T-helper 2 cell (primary cell): ENCODE data around the gene CCDC85B.

Experiments
- DNase-seq, 5 experiments: peaks; one replicate each; pipeline versions ENCODE4 v3.0.0 to v3.0.0-alpha.2; 2012 to 2022

The CCDC85B gene

DNA sequence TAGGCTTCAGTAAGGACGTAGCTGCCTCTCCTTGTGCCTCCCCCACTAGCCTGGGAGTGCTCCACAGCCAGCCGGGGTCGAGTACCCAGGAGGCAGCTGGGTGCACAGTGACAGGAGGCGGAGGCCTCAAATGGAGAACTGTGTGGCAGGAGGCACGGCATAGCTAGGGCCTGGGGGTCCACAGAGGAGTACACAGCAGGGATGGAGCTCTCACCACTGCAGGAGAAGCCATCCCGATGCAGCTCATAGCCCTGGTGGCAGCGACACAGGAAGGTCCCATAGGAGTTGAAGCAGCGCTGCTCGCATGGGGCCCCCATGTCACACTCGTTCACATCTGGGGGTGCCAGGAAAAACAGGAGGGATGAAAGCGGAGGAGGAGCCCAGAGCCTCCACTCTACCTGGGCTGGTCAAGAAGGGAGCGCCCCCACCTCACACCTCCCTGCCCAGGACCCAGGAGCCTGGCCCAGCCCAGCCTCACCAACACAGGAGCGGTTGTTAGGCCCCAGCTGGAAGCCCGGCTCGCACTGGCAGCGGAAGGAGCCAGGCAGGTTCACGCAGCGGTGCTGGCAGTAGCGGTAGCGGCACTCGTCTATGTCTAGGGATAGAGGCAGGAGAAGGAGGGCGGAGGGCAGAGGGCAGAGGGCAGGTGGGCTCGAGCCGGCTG lies 20.7 kb upstream of the CCDC85B start:
- DNase-seq: no peak

DNA sequence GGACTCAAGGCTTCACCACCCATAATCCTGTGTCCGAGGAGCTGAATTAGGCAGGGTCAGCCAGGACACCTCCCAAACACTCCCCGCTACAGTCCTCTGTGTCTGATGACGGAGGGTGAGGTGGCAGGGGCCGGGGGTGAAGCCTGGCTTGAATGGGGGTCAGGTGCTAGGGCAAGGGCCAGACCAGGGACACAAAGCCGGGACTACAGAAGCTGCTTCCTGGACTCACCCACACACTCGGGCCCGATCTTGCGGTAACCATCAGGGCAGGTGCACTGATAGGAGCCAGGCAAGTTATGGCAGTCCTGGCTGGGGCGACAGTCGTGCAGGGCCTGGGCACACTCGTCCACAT lies 20.2 kb upstream of the CCDC85B start:
- no peak for DNase-seq

DNA sequence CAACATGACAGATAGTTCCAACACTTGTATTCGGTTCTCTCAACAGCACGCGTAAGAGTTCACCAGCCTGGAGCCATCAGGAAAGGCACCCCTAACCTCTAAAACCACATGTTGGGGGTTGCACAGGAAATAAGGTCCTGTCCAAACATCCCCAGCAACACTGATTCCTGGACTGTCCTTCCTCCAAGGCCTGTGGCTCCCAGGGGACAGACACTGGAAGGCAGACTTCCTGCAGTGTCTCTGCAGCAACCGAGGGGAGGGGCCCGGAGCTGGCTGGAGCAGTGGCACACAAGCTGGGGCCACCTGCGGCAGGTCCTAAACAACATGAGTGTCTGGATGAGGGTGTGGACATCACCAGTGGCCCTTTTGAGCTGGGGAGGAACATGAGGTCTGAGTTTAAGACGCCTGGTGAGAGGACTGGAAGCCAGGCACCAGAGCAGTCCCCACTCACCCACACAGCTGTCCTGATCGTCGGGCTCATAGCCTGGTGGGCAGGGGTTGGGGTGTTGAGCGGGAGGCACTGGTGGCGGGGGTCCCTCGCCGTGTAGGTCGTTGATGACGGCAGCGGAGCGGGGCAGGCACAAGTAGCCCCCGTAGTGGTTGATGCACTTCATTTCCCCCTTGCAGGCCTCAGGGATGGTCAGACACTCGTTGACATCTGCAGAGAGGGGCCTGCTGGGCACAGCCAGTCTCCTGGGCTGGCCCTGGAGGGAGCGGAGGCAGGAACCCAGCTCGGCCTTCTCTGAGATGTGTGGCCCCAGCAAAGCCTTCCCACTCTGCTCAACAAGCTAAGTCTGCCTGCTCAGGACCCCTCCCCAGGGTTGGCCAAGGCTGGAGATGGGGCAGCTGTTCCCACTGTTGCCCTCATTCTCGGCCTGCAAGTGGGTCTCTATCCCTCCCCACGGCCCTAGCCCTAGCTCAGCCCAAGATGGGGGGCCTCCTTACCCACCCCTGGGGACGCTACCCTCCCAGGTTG lies 19.5 kb upstream of the CCDC85B start:
- no peak for DNase-seq

DNA sequence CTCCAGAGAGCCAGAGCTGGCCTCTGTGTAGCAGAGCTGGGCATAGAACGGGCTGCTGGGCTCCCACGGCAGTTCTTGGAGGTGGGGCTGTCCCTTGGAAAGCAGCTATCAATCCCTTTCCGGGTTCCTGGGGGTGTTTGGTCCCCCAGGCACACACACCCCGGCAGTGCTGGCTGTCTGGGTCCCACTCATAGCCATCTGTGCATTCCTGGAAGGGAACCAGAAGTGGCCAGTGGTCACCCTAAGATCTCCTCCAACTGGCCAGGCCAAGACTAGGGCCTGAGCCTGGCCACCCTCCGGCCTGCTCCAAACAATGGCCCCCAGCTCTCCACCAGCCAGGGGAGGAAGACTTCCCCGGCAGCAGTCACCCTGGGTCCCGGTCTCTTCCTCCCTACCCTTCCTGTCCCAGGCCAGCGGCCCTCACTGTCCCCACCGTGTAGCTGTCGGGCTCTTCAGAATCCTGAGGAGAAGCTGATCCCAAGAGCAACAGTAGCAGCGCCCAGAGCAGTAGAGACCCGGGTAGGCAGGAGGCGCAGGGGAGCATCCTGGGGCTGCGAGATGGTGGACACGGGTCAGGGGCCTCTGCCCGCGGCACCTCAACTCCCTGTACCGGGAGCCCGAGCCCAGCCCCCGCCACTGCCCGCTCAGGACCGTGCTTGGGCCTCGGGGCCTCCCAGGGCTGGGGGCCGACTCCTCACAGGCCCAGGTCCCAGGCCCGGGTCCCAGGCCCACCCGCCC lies 18.5 kb upstream of the CCDC85B start:
- DNase-seq: no peak

DNA sequence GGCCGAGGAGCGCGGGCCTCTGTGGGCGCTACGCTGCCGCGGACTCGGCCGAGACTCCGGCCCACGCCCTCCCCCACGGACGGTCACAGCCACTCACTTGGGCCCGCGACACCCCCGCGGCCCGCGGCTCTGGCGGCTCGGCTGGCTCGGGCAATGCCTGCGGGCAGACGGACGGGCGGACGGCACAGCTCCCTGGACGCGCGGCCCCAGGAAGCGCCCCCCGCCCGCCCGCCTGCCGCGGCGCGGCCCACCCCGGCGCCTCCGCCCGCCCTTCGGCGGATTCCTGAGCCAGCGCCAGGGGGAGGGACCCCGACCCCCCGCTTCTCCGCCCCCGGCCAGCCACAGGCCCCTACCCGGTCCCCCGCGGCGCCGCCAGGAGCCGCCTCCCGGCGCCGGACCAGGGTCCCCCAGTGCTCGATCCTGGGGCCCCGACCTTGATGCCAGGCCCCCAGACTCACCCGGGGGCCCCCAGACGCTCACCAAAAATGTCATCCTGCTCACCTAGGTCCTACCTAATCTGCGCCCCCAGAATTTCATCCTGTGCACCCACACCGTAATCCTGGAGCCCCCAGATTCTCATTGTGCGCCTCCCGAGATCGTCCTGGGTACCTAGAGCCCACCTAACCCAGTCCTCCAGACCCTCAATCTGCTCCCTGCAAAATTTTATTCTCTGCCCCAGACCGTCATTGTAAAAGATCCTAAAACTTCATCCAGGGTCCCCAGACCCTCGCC lies 17.7 kb upstream of the CCDC85B start, which contains the start of gene EFEMP2:
Gene EFEMP2, minus strand, starts transcription at position 215 of the 732 bp plus-strand sequence. CDS start 446 bp downstream, outside the sequence.
- no peak for DNase-seq

DNA sequence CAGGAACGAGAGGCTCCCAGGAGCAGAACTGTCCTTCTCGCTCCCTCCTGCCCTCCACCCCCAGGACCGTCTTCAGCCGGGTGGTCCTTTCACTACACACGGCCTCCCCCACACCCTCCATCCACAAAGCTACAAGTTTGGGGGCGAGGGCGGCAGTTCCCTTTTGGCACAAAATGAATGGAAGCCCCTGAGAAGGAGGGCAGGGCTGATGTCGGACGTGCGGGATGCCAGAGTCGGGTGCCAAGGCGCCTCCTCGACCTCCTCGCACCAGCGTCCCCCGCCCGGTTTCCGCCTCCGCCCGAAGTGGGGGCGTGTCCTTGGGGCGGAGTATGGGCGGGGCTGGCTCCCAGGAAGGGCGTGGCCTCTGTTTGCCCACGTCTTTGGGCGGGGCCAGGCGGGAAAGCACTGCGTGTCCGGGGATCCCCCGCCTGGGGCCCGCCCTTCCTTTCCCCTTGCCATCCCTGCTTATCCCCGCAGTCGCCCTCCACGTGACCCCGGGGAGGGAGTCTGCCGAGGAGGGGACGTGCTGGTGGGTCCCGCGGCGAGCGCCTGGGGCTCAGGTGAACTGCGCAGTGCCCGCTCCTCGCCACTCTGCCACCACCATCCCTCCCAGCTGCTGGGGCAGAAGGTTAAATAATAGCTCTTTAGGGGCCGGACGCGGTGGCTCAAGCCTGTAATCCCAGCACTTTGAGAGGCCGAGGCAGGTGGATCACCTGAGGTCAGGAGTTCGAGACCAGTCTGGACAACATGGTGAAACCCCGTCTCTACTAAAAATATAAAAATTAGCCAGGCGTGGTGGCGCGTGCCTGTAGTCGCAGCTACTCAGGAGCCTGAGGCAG lies 16.9 kb upstream of the CCDC85B start:
- peak; percentile 90 to 96 (median 93) for DNase-seq

DNA sequence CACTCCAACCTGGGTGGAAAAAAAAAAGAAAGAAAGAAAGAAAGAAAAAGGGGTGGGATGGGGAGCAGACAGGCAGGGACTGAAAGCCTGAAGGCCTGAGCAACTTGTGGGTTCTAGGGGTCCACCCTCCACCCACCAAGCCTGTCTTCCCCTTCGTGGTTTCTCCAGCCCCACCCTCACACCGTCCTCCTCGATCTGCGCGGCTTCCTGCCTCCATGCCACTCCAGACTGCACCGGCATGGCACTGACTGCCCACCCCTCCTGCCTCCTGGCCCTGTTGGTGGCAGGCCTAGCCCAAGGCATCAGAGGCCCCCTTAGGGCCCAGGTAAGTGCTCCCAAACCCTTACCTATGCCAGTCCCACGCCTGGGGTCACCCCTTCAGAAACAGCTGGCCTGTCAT lies 10.9 kb upstream of the CCDC85B start, which contains the start of gene CTSW:
Gene CTSW, plus strand, starts transcription at position 221 of the 400 bp plus-strand sequence. Its CDS starts 18 bp downstream, at position 239.
- peak in 2 of 5 experiments; percentile 57 to 60 for DNase-seq

DNA sequence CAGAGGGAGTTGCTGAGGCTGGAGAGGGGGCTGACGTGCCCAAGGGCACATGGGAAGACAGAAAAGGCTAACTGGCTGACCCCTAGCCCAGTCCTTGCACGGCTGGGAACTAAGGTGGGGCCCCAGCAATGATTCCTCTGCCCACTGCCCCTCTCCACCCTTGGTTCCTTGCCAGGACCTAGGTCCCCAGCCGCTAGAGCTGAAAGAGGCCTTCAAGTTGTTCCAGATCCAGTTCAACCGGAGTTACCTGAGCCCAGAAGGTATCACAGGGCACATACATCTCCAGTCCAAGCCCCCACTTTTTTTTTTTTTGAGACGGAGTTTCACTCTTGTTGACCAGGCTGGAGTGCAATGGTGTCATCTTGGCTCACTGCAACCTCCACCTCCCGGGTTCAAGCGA lies 10.4 kb upstream of the CCDC85B start:
- no peak for DNase-seq

DNA sequence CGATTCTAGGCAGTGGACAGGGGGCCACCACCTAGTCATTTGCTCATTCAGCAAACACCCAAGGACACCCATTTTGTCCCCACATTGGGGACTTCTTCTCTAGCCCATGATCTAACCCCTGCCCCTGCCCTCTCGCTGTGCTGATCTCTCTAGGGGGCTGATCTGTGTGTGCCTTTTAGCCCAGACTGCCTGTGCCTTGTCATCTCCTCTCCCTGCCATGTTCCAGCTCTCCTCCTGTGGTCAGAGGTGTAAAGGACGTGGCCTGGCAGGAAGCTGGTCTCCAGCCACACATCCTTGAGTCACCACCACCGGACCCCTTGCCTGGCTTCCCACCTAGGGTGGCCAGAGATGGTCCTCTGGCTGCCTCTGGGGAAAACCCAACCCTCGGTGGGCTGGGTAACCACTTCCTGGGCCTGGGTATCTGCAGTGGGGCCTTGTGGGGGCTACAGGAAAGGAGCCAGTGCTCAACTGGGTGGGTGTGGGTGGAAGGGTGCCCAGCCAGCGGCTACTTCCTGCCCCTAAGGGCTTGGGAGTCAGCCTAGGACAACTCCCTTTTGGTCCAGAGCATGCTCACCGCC lies 9.5 kb upstream of the CCDC85B start:
- peak in 1 of 5 experiments; percentile 36 for DNase-seq

DNA sequence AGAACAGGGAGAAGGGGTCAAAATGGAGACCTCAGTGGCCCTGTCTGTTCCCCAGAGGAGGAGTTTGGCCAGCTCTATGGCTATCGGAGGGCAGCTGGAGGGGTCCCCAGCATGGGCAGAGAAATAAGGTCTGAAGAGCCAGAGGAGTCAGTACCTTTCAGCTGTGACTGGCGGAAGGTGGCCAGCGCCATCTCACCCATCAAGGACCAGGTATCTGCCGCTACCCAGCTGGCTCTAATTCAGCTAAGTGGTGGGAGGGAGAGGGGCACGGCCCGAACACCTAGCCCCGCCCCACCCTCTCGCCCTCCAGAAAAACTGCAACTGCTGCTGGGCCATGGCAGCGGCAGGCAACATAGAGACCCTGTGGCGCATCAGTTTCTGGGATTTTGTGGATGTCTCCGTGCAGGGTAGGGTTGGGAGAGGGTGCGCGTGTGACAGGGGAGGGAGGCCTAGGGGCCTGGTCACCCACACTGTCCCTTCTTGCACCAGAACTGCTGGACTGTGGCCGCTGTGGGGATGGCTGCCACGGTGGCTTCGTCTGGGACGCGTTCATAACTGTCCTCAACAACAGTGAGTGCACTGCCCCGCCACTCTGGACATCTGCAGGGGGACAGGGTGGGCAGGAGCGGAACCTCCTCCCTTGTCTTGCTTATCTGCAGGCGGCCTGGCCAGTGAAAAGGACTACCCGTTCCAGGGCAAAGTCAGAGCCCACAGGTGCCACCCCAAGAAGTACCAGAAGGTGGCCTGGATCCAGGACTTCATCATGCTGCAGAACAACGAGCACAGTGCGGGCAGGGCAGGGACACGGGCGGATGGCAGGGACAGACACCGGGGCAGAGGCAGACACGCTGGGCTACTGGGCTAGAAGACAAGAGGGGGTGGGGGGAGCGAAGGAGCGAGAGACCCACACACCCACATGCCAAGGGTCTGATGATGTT lies 8.1 kb upstream of the CCDC85B start:
- DNase-seq: no peak

DNA sequence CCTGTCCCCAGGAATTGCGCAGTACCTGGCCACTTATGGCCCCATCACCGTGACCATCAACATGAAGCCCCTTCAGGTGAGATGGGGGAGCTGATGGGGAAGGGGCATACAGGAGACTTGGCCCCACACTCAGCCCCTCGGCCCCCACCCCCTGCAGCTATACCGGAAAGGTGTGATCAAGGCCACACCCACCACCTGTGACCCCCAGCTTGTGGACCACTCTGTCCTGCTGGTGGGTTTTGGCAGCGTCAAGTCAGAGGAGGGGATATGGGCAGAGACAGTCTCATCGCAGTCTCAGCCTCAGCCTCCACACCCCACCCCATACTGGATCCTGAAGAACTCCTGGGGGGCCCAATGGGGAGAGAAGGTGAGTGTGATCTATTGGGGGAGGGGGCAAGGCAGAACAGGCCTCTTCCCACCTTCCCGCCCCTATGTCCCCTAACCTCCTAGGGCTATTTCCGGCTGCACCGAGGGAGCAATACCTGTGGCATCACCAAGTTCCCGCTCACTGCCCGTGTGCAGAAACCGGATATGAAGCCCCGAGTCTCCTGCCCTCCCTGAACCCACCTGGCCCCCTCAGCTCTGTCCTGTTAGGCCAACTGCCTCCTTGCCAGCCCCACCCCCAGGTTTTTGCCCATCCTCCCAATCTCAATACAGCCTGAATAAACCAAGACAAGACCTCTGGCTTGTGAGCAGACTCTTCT lies 7.3 kb upstream of the CCDC85B start:
- DNase-seq: no peak

DNA sequence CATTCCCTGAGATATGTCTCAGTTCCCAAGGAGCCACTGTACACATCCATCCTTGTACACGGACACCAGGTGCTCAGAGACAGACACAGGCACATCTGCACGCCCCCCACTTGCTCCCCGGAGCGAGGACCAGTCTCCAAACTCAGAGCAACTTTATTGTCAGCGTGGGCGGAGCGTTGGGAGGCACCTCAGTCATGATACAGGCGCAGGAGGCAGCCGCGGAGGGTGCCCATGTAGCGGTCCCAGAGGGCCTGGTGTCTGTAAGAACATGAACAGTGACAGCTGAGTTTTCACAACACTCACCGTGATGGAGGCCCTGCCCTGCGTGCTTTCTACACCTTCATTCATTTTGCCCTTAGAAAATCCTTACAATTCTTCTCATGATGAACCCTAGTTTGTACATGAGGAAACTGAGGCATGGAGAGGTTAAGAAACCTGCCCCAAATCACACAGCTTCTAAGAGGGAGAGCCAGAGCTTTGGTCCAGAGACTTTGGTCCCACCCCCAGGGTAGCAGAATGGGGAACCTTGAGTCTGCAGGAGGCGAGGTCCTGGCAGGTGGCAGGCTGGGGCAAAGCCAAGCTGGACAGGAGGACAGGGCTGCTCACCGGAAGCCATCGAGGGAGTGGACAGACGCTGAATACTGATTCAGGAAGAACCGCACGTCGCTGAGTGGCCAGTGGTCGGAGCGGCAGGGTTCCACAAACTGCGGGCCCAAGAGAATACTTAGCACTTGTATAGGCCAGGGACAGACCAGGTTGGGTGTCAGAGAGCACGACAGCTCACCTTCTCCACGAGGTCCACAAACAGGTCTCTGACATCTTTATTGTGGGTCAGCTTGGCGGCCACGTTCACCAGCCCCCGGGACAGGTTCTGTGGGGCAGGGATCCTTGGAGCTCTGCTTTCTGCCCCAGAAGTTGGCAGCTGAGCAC lies 6.4 kb upstream of the CCDC85B start:
- no peak for DNase-seq

DNA sequence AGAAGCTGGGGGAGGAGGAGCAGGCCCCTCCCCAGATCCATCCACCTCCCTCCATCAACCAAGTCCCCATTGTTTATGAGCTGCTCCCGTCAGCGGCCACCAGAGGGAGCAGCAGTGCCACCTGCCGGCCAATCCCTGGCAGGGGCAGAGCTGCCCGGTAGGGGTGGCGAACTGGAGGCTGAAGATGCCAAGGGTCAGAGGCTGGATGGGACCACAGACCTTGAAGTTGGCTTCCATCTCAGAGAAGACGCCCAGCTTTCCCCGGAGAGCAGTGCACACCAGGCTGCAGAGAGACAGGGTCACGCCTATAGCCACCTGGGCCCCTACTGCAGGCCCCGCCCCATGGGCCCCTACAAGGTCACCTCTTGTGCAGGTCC lies 5.8 kb upstream of the CCDC85B start:
- DNase-seq: peak; percentile 67 to 80 (median 75)

DNA sequence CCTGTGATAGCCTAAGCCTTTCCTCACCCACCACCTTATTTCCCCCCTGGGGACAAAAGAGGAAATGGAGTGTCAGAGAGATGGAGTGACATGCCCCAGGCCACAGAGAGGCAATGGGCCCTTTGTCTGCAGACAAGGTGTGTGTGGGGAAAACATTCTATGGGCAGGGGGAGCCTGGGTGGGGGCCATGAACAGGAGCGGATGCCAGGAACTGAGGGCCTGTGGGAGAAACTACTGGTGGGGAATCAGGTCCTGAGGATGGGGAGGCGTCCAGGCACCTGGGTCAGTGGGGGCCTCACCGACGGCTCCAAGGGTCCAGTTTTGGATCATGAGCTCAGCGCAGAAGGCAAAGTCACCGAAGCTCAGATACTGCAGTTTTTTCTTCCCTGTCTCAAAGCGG lies 5.2 kb upstream of the CCDC85B start:
- no peak for DNase-seq

DNA sequence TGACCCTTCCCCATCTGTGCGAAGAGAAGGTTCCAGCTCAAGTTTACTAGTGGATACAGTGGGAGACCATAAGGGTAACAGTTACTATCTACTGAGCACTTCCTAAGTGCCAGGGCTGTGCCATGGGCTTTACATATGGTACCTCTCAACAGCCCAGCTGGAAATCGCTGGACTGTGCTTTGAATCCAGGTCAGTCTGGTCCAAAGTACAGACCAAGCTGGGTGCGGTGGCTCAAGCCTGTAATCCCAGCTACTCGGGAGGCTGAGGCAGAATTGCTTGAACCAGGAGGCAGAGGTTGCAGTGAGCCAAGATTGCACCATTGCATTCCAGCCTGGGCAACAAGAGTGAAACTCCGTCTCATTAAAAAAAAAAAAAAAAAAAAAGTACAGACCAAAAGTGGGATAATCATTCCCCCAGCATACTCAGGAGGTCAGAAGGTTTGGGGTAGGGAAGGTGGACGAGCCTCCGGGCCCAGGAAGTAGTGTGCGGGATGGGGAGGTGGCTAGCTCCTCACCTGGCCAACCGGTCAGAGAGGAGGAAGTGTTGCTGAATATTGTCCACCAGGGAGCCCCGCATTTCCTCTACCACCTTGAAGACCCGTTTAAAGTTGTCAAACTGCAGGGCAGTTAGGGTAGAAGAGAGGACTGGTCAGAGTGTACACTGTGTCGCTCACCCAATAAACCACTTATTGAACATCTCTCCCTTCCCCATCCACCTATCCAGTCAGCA lies 4.5 kb upstream of the CCDC85B start:
- DNase-seq: no peak

DNA sequence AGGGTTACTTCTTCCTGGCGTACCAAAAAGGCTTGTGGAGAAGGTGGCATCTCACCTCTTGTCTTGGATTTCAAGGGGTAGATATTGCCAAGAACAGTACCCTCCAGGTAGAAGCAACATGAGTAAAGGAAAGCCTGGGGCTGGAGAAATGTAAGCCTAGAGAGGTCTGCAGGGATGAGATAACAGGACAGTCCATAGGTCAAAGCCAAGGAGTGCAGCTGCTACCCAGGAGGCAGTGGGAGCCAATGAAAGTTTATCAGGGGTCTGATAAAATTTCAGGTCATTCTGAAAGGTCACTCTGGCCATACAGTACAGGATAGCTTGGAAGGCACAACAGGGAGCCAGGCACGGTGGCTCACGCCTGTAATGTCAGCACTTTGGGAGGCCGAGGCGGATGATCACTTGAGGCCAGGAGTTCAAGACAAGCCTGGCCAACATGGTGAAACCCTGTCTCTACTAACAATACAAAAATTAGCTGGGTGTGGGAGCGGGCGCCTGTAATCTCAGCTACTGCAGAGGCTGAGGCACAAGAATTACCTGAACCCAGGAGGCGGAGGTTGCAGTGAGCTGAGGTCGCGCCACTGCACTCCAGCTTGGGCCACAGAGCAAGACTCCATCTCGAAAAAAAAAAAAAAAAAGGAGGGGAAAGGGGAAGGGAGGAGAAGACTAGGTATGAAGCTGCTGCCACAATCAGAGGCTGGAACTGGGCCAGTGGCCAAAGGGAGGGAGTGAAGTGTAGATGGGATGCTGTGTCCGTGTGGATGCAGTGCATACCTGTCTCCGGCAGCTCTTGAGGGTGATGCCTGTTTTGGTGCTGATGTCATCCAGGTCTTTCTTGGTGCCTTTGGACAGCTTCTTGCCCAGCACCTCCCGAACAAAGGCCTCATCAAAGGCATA lies 3.4 kb upstream of the CCDC85B start:
- no peak for DNase-seq
